ENCODE data around the gene EFTUD2. TPM values are rescaled to one million over a fixed set of nuclear protein-coding genes. Genes with fewer than 3 reads are reported as not detected.

The EFTUD2 gene
- total RNA-seq, 1 donor from 2014 or later: 192 TPM

DNA sequence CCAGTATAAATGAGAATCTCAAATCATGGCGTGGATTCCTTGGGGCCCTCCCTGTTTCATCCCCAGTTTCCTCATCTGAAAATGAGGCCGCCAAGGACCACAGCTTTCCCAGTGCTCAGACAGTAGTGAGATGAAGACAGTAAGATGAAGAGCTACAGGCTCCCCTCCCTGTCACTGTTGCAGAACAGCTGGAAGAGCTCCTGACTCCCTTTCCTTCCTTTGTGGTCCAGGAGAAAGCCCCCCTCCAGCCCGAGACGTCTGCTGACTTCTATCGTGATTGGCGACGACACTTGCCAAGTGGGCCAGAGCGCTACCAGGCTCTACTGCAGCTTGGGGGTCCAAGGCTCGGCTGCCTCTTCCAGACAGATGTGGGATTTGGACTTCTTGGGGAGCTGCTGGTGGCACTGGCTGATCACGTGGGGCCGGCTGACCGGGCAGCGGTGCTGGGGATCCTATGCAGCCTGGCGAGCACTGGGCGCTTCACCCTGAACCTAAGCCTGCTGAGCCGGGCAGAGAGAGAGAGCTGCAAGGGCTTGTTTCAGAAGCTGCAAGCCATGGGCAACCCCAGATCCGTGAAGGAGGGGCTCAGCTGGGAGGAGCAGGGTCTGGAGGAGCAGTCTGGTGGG is 3.0 kb upstream of the EFTUD2 start:
- Mint-ChIP-seq H3K4me1 (peaks cover 19% of the 10 kb centered on the region), H3K9me3 (no peaks in the 10 kb centered on the region), H3K27me3 (peaks cover 4% of the 10 kb centered on the region), H3K4me3 (no peak overlapping the region), H3K36me3 (ENCODE audit: low read depth) (peaks cover 10% of the 10 kb centered on the region), H3K27ac (no peak overlapping the region)
- POLR2A ChIA-PET: no interaction called here
- CTCF ChIA-PET: no interaction called here
- DNase-seq (no peak), ATAC-seq (ENCODE audit: low read depth) (no peak)
- intact Hi-C loops (cut with micrococcal nuclease): no loop called here
- TF ChIP-seq, protein P1, sequence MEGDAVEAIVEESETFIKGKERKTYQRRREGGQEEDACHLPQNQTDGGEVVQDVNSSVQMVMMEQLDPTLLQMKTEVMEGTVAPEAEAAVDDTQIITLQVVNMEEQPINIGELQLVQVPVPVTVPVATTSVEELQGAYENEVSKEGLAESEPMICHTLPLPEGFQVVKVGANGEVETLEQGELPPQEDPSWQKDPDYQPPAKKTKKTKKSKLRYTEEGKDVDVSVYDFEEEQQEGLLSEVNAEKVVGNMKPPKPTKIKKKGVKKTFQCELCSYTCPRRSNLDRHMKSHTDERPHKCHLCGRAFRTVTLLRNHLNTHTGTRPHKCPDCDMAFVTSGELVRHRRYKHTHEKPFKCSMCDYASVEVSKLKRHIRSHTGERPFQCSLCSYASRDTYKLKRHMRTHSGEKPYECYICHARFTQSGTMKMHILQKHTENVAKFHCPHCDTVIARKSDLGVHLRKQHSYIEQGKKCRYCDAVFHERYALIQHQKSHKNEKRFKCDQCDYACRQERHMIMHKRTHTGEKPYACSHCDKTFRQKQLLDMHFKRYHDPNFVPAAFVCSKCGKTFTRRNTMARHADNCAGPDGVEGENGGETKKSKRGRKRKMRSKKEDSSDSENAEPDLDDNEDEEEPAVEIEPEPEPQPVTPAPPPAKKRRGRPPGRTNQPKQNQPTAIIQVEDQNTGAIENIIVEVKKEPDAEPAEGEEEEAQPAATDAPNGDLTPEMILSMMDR (IDR thresholded peaks at IDR 0.05): no peak

- Mint-ChIP-seq H3K4me1 (peaks cover 21% of the 10 kb centered on the region), H3K36me3 (ENCODE audit: low read depth) (peaks cover 10% of the 10 kb centered on the region), H3K9me3 (no peaks in the 10 kb centered on the region), H3K4me3 (no peak overlapping the region), H3K27me3 (peaks cover 4% of the 10 kb centered on the region), H3K27ac (no peak overlapping the region)
- ATAC-seq (ENCODE audit: low read depth) (no peak), DNase-seq (no peak)
- TF ChIP-seq, protein P1 (IDR thresholded peaks at IDR 0.05): no peak
- intact Hi-C loops (cut with micrococcal nuclease): no loop called here
- ChIA-PET POLR2A (no interaction called here), CTCF (no interaction called here)
Observed at GRCh38 chr17:44901411-44901921, 2.2 kb upstream of the EFTUD2 start.

GRCh38 chr17:44900894-44901293 is 1.6 kb upstream of the EFTUD2 start:
- Mint-ChIP-seq H3K27ac (no peak overlapping the region), H3K4me3 (peak overlapping the region; percentile 24), H3K36me3 (ENCODE audit: low read depth) (peaks cover 13% of the 10 kb centered on the region), H3K4me1 (peaks cover 25% of the 10 kb centered on the region), H3K27me3 (peaks cover 4% of the 10 kb centered on the region), H3K9me3 (no peaks in the 10 kb centered on the region)
- TF ChIP-seq, protein P1 (IDR thresholded peaks at IDR 0.05): no peak
- DNase-seq: no peak
- ATAC-seq (ENCODE audit: low read depth): no peak
- ChIA-PET CTCF (no interaction called here), POLR2A (interaction anchor here (2.4 kb wide), 1 partner anchor 248 kb away, joined by 17 read pairs; the partner anchor contains the start of gene HEXIM1)
- intact Hi-C loops (cut with micrococcal nuclease): no loop called here

DNA sequence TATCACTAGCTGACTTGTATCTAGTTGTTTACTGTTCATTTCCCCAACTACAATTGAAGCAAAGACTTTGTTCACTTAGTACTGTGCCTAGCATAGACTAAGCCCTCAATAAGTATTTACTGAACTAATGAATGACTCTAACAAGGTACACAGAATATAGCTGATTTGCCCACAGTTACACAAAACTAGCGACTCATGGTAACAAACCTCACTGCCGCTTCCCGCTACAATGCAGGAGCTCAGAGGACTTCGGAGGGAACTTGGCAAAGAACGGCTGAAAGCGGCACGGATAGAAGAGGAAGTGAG is 524 bp downstream of the EFTUD2 start:
- CTCF ChIA-PET: interaction anchor here (1.0 to 2.1 kb wide), 5 partner anchors 20 to 237 kb away, joined by 3 to 6 read pairs (median 3); partner anchors contain the start of gene ACBD4
- ATAC-seq (ENCODE audit: low read depth): no peak

GRCh38 chr17:44894642-44895041 is 4.6 kb downstream of the EFTUD2 start:
- ATAC-seq (ENCODE audit: low read depth): no peak

More for the DNA sequence above, 524 bp downstream of the EFTUD2 start:
- Mint-ChIP-seq H3K4me1 (peaks cover 31% of the 10 kb centered on the region), H3K4me3 (peak overlapping the region; percentile 96), H3K27me3 (peaks cover 4% of the 10 kb centered on the region), H3K36me3 (ENCODE audit: low read depth) (peaks cover 27% of the 10 kb centered on the region), H3K9me3 (no peaks in the 10 kb centered on the region), H3K27ac (peak overlapping the region; percentile 99)
- intact Hi-C loops (cut with micrococcal nuclease): loop anchor here (1.0 to 10.0 kb wide), 5 partner anchors 49 to 712 kb away; partner anchors contain the start of genes C1QL1, DBF4B, KIF18B and NMT1
- TF ChIP-seq, protein P1 (IDR thresholded peaks at IDR 0.05): no peak
- POLR2A ChIA-PET: interaction anchor here (0.6 to 3.2 kb wide), 13 partner anchors 11 to 772 kb away, joined by 3 to 17 read pairs (median 4); partner anchors contain the start of genes GPATCH8, HEXIM1, HEXIM2 and NMT1
- DNase-seq: no peak

More at GRCh38 chr17:44894642-44895041, 4.6 kb downstream of the EFTUD2 start:
- TF ChIP-seq, protein P1 (IDR thresholded peaks at IDR 0.05): no peak
- intact Hi-C loops (cut with micrococcal nuclease): loop anchor here (10.0 kb wide), 1 partner anchor 190 kb away; the partner anchor contains the start of gene DBF4B
- Mint-ChIP-seq H3K36me3 (ENCODE audit: low read depth) (peaks cover 47% of the 10 kb centered on the region), H3K4me3 (no peak overlapping the region), H3K4me1 (peaks cover 27% of the 10 kb centered on the region), H3K9me3 (no peaks in the 10 kb centered on the region), H3K27me3 (no peaks in the 10 kb centered on the region), H3K27ac (no peak overlapping the region)
- CTCF ChIA-PET: no interaction called here
- POLR2A ChIA-PET: no interaction called here
- DNase-seq: no peak
